GM23248 (cell line): ENCODE measurements around the gene ICAM5.

Experiments used
- EZH2 ChIP-seq: fragments of 200-600 bp; sonication (generic); IDR thresholded peaks from 2 replicates; pipeline ENCODE4 v1.6.1; 2018; ENCODE audit warnings: antibody characterized with exemption, mild to moderate bottlenecking; ENCODE audit not compliant: insufficient read depth, poor library complexity, severe bottlenecking
- EZH2phosphoT487 ChIP-seq: fragments of 200-600 bp; sonication (generic); IDR thresholded peaks from 2 replicates; pipeline ENCODE4 v1.6.1; 2018; ENCODE audit warnings: antibody characterized with exemption, moderate library complexity, mild to moderate bottlenecking, low read depth; ENCODE audit not compliant: insufficient read depth

DNA sequence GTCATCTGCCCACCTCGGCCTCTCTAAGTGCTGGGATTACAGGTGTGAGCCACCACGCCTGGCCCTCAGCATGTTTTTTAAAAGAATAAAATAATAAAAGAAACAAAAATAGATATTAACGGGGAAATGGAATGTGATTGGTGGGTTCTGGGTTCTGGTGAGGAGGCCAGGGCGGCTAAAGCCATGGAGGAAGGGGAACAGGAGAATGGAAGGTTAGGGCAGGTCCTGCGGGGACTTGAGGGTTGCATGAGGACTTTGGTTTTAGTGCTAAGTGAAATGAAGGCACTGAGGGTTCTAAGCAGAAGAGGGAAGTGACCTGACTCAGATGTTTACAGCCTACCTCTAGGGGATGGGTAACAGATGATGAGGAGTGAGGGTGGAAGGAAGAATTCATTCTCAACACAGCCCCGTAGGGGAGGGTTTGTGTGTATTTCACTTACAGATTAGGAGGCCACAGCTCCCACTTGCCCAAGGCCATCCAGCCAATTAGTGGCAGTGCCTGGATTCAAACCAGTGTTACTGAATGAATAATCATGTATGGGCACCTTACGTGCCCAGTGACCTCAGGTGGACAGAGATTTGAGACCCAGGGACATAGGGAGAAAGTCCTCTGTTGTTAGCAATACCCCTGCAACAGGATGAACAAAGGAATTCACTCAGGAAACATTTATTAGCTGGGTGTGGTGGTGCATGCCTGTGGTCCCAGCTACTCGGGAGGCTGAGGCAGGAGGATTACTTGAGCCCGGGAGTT is 44.4 kb upstream of the ICAM5 start:
- TF ChIP-seq EZH2phosphoT487 = no peak
- TF ChIP-seq EZH2 = no peak
